GM18907 (cell line): Measurements from ENCODE around the gene SPAG5.
A peak's percentile ranks its signal among the peaks of the same experiment; 100 is the strongest.

ENCODE experiments used
- ATAC-seq: cut with Tn5 transposase; IDR thresholded peaks from one replicate; pipeline ENCODE4 v1.9.1; 2021; ENCODE audit warnings: mild to moderate bottlenecking, moderate library complexity; ENCODE audit not compliant: unreplicated experiment

Gene SPAG5

DNA sequence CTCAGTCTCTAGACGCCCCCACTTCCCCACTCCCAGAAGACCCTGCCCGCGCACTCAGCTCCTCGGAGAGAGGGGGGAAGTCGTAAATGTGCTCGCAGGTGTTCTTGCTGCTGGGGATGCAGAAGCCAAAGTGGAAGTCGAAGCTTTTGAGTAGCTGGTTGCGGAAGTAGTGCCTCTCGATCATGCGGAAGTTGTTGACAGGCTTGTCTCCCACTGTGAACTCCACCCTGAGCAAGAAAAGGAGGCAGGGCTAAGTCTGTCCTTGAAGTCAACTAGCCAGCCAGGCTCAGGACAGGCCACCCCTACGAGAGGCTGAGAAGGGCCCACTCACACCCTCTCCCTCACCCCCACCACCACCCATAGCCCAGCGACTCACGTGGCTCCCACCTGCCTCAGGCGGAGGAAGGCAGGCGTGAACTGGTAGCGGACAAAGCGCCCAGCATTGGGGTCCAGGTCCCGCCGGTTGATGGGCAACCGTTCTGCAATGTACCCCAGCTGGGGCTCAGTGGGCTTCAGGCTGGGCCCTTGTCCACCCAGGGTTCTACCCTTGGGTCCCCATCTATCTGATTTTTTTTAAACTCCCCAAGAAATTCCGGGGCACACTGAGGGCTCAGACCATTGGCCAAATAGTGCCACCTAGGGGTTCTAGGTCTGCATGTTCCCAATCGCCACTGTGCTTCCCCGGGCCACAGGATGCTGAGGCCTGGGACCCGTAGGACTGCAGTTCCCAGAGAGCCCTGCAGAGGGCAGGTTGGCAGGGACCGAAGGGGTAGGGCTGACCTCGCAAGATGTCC lies 51.0 kb downstream of the SPAG5 start:
- ATAC-seq, result peak; percentile 43

DNA sequence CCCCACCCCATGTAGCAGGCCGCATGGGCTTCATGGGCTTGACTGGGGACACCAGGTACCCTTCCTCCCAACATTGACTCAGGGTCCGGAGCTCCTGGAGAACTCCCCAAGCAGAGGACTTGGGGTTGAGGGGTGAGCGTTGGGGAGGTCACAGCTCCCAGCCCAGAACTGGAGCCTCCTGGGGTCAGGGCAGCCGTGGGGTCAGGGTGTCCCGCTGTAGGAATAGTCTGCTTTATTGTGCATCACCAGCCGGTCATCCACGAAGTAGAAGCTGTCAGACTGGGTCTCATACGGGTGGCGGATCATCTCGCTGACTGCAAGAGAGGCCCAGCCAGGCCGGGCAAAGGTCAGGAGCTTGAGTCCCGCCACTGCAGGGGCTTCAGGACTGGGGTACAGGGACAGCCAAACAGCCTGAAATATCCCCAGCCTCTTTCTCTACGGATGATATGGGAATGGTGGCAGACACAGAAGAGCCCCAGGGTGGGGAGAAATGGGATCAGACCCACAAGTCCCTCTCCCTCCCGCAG lies 51.7 kb downstream of the SPAG5 start:
- no peak for ATAC-seq

DNA sequence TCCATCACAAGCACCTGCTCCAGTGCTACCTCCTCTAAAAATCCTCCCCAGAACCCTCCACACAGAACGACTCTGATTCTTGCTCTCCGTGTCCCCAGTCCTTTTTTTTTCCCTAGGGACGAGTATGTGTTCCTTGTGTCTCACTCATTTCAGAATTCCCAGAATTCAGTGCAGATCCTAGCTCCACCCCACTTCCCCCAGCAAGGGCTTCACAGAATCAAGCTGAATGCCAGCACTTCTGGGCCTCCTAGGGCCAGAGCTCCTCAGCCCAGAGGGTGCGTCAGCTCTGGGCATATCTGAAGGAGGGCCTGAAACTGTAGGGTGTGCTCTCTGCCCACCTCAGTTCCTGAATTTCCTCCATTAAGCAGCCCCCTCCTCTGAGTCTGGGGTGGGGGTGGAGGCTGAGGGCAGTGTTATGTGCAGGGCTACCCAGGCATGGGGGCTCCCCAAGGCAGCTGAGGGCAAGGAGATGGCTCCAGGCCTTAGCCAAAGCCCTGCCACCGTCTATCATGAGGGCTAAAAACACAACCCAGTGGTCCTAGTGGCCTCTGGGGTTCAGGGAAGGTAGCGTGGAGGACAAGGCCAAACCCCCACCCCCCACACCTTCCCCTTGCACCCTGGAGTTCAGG lies 52.9 kb downstream of the SPAG5 start:
- ATAC-seq, result no peak

DNA sequence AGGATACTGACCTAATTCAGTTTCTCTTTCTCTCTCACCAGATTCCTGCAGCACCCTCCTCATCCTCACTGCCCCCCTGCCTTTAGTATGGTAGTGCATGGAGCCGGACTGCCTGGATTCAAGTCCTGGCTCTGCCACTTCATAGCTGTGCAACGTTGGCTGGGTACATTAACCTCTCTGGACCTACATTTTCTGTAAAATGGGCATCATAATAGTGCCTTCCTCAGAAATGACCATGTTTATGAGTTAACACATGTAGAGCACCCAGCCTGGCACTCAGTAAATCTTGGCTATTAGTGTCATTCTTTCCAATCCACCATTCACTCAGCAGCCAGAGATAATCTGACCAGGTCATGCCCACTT lies 53.7 kb downstream of the SPAG5 start:
- ATAC-seq, result no peak

DNA sequence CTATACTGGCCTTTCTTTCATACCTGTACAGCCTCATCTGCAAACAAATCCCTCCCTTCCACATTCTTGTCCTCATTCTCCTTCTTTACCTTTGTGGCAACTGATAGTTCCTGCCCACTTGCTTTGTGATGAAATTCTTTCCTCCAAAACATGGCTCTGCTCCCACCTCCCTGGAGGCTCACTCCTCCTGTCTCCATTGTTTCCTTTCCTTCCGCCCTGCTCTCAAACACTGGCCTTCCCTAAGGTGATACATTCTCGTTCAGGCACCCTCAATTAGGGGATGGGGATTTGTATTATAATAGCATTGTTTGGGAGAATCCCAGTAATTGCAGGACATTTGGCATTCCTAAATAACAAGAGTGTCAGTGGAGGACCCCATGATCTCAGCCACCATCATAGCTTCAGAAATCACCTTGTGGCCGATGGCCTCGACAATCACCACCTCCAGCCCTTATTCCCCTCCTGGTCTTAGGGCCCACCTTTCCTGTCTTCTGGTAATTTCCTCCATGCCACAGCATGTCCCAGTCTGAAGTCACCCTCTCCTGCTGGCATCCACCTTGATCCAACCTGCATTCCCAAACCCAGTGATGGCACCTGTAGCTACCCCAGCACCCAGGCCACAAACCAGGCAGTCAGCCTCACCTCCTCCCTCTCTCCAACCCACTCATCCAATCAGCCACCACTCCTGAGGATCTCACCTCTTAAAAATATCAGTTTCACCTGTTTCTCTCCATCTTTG lies 54.3 kb downstream of the SPAG5 start:
- no peak for ATAC-seq

DNA sequence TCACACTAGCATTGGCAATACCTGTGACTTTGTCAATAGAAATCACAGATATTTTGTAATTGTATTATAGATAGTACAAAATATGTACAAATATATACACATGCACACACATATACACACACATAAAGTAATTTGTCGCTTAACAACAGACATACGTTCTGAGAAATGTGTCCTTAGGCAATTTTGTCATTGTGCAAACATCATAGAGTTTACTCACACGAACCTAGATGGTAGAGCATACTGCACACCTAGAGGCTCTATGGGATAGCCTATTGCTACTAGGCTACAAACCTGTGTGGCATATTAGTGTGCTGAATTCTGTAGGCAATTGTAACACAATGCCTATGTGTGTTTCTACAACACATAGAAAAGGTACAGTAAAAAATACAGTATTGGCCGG lies 57.4 kb downstream of the SPAG5 start:
- ATAC-seq, result no peak

DNA sequence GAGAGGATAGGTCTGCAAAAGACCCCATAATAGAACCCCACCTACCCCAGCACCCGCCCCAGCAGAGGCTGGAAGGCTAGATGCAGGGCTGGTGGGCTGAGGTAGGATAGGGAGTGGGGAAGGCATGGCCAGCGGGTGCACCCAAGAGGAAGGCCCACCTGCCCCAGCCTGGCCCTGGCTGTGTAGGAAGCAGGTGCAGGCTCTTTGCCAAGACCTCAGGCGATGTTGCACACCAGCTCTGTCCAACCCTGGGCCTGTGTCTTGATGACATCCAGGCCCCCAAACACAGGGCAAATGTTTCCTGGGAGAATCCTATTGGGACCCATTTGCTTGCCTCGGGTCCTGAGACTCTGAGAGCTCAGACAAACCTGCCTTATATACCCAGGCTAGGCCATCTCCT lies 58.6 kb downstream of the SPAG5 start:
- ATAC-seq, result no peak

DNA sequence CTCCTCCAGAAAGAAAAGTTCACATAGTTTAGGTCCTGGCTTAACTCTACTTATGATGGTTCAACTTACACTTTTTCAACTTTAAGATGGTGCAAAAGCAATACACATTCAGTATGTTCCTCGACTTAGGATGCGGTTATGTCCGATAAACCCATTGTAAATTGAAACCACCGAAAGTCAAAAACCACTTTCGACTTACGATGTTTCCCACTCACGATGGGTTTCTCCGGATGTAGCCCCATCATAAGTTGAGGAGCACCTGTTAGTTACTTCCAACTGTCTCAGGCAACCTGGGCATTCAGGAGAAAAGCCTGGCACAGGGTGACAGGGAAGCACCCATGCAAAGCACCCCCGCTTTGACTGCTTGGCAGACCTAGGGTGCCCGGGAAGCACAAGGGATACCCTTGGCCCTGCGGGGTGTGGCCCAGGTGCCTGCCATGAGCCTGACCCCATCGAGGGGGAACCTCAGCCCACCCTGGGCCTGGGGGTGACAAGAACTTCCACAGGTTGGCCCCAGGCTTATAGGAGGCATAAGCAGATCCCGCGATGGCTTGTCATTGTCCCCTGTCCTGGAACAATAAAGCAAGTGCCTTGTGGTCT lies 60.4 kb downstream of the SPAG5 start:
- no peak for ATAC-seq

DNA sequence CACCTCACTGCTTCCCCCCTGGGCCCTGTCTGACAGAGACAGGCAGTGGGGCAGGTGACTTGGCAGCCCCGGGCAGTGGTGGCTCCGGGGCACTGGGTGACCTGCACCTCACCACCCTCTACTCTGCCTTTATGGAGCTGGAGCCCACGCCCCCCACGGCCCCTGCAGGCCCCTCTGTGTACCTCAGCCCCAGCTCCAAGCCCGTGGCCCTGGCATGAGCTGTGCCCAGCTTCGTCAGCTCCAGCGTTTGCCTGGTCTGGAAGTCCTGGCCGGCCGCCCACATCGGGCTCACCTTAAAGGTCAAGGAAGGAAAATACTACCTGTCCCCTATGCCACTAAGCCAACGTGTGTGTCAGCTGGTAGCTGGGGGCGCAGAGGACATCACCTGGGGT lies 61.6 kb downstream of the SPAG5 start:
- ATAC-seq, result no peak

DNA sequence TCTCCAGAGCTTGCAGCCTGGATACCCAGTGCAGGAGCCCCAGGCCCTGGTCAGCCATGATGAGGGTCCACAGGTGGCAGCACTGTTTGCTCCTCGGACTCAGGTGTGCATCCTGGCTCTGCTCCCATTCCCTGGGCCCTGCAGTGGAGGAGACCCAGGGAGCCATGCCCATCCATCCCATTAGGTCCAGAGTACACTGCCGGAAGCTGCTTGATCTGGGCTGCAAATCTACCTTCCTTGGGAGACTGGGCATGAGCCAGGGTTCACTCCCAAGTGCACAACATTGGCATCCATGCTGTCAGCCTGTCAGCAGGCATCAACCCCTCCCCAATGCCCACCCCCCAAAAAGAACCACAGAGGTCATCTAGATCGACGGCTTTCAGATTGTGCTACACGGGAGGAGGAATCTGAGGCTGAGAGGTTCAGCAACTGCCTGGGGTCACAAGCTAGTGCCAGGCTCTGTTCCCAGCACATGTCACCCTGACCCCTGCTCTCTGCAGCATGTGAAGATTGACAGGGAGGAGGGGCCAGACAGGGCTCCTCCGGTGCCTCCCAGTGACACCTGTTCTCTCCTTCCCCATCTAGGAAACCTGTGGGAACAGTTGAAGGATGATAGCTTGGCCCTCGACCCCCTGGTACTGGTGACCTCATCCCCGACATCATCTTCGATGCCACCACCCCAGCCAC lies 62.1 kb downstream of the SPAG5 start:
- ATAC-seq, result no peak

DNA sequence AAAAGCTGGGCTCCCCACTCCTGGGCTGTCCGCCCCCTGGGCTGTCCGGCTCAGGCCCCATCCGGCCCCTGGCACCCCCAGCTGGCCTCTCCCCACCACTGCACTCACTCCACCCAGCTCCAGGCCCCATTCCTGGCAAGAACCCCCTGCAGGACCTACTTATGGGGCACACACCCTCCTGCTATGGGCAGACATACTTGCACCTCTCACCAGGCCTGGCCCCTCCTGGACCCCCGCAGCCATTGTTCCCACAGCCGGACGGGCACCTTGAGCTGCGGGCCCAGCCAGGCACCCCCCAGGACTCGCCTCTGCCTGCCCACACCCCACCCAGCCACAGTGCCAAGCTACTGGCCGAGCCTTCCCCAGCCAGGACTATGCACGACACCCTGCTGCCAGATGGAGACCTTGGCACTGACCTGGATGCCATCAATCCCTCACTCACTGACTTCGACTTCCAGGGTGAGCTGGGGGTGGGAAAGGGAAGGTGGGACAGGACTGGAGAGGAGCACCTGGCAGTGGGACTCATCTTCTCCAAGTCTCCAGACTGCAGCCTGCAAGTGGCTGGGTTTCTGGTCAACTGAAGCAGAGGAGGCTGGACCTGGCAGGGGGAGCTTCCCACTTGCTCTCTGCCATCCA lies 64.0 kb downstream of the SPAG5 start:
- ATAC-seq, result no peak

DNA sequence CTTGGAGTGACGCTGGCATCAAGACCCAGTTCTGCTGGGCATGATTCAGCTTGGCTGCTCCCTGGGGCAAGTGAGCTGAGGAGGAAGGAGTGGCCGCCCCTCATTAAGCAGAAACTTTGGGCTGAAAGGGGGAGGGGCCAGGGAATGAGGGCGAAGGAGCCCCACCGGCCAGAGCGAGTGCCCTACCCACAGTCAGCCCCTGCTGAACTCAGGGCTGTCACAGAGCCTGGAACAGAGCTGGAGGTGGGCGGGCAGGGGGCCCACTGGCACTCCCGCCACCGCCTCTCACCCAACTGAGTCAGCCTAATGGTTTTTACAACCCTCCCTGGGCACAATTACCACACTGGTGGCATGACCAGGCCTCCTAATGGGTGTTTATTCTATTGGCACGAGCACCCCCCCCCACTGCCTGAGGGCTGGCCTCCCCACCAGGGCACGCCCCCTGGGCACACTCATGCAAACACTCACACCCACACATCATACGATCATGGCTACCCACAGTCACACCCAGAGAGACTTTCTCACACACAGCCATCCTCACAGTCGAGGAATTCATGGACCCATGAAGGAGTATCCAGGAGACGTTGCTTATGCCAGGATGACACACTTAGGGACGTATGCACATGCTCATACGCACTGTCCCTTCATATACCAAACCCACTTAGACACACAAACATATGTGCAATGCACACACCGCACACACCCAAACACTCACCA lies 65.6 kb downstream of the SPAG5 start:
- ATAC-seq, result no peak

DNA sequence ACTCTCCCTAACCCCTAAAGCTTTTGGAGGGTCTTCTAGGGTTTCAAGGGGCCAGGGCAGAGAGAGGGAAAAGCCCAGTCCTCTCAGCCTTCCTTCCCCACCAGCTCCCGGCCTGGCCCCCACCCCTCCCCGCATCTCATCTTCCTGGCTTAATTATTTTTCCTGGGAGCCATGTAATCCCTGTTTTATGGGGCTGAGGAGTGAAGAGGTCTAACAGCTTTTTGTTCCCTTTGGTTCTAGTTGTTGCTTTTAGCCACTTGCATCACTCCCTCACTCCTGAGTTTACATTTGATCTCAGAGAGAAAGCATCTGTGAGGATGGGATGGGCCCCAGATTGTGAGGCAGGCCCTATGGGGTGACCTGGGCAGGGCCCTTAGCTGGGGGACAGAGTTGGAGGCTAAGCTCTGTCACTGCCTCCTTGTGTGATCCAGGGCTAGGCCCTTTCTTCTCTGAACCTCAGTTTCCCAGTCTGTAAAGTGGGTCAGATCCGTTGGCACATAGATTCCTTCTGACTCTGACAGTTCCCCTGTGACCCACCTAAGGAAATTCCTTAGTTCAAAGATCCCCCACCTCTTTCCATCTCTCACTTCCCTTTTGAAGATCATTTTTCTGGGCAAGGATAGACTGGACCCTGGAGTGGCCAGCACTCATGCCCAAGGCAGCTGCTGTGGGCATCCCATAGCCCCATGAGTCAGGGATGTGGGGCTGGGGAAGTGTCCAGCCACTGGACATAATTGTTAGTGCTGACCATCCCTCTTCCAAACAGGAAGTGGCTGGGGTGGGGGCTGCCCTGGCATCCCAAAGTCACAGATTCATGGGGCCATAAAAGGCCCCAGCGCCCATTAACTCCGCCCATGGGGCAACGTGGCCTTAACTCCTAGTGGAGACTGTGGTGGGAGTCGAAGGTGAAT lies 66.5 kb downstream of the SPAG5 start:
- no peak for ATAC-seq

DNA sequence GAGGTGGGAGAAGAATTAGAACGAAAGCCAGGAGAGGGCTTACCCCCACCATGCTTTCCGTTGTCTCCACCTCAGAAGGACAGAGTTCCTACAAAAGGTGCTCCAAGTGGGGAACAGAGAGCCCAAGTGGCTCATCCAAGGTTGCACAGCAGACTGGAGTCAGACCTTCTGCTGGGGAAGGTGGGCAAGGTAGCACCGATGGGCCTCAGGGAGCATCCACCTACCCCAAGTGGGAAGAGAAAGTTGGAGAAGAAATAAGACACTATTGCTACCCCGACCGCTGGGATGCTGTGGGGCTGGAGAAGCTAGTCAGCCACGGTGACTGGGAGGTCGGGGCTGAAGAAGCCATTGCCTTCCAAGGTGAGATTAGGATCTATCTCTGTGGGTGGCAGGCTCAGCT lies 67.9 kb downstream of the SPAG5 start:
- no peak for ATAC-seq

DNA sequence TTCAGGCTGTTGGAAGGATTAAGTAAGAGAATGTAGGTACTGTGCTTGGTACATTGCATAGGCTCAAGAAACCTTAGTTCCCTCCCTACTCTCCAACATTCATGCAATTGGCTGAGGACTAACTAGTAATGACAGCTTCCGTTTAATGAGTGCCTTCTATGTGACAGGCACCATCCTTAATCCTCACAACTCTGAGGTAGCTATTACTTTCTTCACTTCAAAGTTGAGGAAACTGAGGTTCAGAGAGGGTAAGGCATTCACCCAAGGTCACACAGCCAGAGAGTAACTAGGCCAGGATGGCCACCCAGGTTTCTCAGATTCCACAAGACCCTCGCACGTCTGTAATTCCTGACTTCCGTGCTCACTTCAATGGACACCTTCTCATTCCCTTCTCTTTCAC lies 68.6 kb downstream of the SPAG5 start:
- ATAC-seq, result no peak

DNA sequence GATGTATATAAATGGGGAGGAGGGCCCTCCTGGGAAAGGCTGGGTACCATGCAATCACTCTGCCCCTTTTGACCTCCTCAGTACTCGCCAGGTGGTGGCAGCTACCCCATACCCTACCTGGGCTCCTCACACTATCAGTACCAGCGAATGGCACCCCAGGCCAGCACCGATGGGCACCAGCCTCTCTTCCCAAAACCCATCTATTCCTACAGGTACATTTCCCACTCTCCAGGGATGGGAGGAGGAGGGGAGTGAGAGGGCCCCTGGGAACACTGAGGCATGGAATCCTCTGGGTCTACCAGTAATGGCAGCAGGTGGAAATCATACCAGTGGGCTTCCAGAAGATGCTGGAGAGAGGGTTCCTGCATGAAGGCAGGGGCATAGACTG lies 69.8 kb downstream of the SPAG5 start:
- no peak for ATAC-seq

DNA sequence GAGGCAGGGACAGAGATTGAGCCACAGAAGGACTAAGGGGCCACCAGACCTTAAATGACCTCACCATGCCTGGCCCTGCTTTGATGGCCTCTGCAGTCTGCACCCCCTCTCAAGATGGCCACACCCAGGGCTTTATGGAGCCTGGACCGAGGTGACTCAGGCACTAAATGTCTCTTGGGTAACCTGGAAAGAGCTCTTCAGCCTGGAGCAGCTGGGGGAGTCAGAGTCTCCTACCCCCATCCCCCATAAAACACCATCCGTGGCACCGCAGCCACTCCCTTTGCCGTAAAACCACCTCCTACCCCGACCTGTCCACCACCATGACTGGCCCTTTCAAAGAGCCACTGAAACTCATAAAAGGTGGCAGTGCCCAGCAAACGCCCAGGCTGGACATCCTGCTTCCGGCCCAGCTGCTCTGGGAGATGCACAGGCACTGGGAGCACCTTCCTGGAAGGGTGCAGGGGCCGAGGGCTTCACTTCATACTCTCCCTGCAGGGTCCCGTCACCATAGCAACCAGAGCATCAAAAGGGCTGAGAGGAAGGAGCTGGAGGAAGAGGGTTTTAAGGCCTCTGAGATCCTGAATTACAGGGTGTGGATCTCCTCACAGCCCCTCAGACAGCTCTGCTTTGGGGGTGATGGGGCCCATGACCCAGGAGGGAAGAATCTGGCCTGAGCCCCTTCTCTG lies 70.4 kb downstream of the SPAG5 start:
- ATAC-seq, result no peak

DNA sequence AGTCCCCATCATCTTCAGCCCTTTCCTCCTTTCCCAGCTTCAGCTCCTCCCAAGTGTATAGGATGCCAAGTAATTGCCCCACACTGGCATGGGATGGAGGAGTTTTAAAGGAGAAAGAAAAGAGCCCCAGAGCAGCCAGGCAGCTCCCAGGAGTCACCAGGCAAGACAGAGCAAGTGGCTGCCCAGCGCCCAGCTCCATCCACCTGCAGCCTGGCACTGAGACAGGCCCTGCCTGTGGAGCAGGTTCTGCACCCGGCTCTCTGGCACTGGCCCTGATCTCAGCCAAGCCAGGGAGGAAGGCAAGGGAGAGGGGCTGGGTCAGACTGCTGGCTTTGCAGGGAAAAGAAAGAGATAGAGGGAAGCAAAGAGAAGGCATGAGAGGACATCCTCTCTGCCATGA lies 71.0 kb downstream of the SPAG5 start:
- no peak for ATAC-seq
